GM23338 (cell line): ENCODE data around the gene TIMM13.

Experiments
- CREB1 ChIP-seq: fragments of 250-450 bp; sonication (Bioruptor Pico); IDR thresholded peaks from 2 replicates; pipeline ENCODE4 v1.5.0; 2020; ENCODE audit warnings: low read depth, mild to moderate bottlenecking, moderate library complexity
- EZH2 ChIP-seq: fragments of 200-600 bp; sonication (generic); IDR thresholded peaks from one replicate; pipeline ENCODE4 v1.8.0; 2017; ENCODE audit warnings: antibody characterized with exemption, mild to moderate bottlenecking, low read depth; ENCODE audit not compliant: unreplicated experiment
- EZH2phosphoT487 ChIP-seq: fragments of 200-600 bp; sonication (generic); IDR thresholded peaks from one replicate; pipeline ENCODE4 v1.8.1; 2018; ENCODE audit warnings: antibody characterized with exemption; ENCODE audit not compliant: unreplicated experiment
- POLR2AphosphoS5 ChIP-seq: IDR thresholded peaks from 2 replicates; pipeline ENCODE4 v1.6.1; 2016; ENCODE audit warnings: antibody characterized with exemption, low read depth
- TF ChIP-seq, protein P1 (sequence below): IDR thresholded peaks from one replicate; pipeline ENCODE4 v1.6.1; 2018; ENCODE audit warnings: antibody characterized with exemption; ENCODE audit not compliant: unreplicated experiment
- TF ChIP-seq, protein P2 (sequence below), 2 experiments: fragments of 200-600 bp in 1 of 2; sonication (generic) in 1 of 2; conservative IDR thresholded peaks; 2 replicates each; pipeline versions ENCODE4 v1.5.1 to v1.6.1; 2016 to 2017; ENCODE audit warnings: antibody characterized with exemption in 2 of 2, low read depth in 2 of 2, mild to moderate bottlenecking in 2 of 2, moderate library complexity in 1 of 2

DNA sequence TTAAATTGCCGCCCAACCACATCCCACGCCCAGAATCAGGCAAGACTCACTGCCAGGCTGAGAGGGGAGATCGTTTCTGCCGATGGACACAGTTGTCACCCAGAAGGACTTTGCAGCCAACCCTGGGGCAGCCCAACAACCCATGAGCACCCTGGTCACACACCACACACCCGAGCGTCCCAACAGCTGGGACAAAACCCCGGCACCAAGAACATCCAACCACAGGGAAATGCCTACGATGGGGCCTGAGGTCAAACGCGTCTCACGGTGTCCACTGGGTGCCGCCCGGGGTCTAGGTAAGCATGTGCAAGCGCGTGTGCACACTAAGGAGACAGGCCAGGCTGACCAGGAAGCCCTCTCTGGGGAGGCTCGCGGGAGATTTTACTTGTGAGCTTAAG lies 16.4 kb upstream of the TIMM13 start:
- TF ChIP-seq, protein P1, sequence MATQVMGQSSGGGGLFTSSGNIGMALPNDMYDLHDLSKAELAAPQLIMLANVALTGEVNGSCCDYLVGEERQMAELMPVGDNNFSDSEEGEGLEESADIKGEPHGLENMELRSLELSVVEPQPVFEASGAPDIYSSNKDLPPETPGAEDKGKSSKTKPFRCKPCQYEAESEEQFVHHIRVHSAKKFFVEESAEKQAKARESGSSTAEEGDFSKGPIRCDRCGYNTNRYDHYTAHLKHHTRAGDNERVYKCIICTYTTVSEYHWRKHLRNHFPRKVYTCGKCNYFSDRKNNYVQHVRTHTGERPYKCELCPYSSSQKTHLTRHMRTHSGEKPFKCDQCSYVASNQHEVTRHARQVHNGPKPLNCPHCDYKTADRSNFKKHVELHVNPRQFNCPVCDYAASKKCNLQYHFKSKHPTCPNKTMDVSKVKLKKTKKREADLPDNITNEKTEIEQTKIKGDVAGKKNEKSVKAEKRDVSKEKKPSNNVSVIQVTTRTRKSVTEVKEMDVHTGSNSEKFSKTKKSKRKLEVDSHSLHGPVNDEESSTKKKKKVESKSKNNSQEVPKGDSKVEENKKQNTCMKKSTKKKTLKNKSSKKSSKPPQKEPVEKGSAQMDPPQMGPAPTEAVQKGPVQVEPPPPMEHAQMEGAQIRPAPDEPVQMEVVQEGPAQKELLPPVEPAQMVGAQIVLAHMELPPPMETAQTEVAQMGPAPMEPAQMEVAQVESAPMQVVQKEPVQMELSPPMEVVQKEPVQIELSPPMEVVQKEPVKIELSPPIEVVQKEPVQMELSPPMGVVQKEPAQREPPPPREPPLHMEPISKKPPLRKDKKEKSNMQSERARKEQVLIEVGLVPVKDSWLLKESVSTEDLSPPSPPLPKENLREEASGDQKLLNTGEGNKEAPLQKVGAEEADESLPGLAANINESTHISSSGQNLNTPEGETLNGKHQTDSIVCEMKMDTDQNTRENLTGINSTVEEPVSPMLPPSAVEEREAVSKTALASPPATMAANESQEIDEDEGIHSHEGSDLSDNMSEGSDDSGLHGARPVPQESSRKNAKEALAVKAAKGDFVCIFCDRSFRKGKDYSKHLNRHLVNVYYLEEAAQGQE, result no peak
- TF ChIP-seq, protein P2, sequence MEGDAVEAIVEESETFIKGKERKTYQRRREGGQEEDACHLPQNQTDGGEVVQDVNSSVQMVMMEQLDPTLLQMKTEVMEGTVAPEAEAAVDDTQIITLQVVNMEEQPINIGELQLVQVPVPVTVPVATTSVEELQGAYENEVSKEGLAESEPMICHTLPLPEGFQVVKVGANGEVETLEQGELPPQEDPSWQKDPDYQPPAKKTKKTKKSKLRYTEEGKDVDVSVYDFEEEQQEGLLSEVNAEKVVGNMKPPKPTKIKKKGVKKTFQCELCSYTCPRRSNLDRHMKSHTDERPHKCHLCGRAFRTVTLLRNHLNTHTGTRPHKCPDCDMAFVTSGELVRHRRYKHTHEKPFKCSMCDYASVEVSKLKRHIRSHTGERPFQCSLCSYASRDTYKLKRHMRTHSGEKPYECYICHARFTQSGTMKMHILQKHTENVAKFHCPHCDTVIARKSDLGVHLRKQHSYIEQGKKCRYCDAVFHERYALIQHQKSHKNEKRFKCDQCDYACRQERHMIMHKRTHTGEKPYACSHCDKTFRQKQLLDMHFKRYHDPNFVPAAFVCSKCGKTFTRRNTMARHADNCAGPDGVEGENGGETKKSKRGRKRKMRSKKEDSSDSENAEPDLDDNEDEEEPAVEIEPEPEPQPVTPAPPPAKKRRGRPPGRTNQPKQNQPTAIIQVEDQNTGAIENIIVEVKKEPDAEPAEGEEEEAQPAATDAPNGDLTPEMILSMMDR (conservative IDR thresholded peaks at IDR 0.05; ENCODE audit: low read depth in 2 of 2), result no peak
- TF ChIP-seq POLR2AphosphoS5 (no peak), EZH2 (no peak), CREB1 (CRISPR knock-in tag) (no peak), EZH2phosphoT487 (no peak)
